Activated CD8-positive, alpha-beta memory T cell treated with anti-CD3 and anti-CD28 coated beads for 4 hours (primary cell): ENCODE data around the gene SORCS2.

Experiments
- DNase-seq, 2 donors: peaks; one replicate each; pipeline ENCODE4 v3.0.0-alpha.2; 2020; ENCODE audit warnings: low read depth in 2 of 2

The SORCS2 gene

DNA sequence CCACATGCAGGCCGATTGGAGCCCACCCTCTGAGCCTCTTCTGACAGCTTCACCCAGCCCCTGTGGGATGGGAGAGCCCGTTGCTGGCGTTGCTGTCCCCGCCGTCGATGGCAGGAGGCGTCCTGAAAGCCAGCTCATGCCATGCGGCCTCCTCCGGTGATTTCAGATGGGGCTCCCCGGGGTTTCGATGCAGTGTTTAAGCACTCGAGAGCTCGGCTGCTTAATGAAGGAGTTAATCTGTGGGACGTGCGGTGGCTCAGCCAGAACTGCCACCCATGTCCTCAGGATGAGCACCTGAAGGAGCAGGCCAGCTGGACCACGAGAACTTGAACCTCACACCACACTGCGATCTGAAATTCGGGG is 95.6 kb downstream of the SORCS2 start:
- DNase-seq: no peak

DNA sequence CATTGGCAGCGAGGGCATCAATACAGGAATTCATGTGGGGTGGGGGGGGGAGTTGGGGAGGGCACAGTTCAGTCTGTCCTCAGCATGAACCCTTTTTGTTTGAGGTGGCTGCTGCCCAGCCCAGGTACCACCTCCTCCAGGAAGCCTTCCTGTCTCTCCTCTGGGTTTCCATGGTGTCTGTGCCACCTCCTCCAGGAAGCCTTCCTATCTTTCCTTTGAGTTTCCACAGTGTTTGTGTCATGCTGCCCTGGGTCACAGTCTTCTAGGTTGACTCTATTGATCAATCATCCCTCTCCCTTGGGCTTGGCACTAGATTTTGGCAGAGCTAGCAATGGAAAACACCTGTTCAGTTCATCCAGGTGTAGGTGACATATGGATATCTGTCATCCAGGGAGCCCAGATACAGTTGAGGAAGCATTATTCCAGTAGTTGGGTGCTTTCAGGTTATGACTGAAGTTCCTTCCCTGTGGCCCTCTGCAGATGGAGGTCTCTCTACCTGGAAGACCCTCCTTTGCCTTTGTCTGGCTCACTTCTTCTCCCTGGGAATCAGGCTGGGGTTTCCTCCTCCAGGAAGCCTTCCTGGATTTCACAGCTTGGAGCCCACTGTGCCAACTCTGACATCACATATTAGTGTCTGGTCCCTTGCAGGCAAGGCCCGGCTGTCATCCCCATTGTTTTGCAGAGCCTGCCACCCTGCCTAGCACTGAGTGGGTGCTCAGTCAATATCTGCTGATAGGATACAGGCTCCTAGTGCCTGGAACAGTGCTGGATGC is 96.6 kb downstream of the SORCS2 start:
- no peak for DNase-seq

- no peak for DNase-seq
Observed at GRCh38 chr4:7289589-7289988, 97.3 kb downstream of the SORCS2 start.

DNA sequence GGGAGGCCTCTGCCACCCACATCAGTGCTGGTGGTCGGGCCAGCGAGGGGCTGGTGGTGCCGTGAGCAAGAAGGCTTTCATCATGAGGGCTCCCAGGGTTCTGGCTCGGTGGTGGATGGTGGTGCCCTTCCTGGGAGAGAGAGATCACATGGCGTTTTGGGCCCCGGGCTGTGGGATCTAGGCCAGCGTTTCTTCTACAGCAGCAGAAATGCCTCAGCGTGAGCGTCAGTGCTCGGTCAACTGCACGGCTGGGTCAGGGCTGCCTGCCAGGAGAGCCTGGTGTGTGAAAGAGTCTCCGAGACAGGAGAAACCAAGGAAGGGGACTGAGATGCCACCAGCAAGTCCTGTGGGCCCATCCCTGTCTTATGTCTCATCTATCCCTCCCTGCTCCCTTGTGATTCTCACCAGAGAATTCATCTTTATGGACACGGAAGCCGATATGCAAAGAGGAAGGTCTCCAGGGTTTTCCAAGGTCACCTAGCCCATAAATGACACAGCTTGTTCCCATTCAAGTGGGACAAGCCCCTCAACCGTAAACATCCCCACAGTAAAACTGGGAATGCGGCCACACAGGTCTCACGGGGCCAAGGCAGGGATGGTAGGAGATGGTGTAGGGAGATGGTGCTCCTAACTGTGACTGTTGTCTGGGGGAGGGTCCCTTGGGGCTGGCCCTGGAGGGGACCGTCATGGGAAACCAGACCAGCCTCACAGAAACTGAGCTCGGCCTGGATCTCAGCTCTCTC is 99.2 kb downstream of the SORCS2 start:
- no peak for DNase-seq

DNA sequence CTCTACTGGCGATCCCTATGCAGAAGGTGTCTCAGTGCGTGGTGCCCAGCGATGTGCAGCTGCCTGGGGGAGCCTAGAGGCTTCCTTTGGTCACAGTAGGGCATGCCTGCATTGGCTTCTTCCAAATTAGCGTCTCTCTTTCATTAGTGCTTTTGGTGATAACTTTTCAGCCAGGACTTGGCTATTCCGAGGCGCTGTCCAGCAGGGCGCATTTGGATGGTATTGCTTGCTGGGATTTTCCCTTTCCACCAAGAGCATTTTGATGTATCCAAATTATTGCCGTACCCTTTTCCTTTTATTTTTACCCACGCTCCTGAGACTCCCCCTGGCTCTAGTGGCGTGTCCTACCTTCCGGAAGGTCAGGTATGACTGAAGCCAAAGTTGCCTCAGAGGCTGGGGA is 101.4 kb downstream of the SORCS2 start:
- no peak for DNase-seq

DNA sequence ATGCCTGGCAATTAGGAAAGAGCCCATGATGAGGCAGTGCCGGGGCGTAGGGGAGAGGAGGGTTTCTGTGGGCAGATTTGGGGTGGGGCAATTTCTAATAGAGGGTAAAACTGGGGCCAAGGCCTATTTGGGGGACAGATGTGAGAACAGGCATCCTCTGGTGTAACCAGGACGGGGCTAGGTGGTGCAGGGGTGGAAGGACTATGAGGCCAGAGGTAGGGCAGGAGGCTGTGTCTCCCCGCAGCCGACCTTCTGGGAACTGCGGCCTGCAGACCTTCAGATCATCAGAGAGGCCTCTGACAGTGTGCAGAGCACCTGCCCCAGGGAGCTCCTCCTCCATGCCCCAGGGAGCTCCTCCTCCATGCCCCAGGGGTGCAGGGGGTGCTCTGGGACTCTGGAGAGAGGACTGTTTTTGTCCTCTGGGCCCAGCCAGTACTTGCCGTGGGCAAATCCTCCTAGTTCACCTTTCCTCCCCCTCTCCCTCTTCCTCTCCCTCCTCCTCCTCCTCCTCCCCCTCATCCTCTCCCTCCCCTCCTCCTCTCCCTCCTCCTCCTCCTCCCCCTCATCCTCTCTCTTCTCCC is 101.9 kb downstream of the SORCS2 start:
- no peak for DNase-seq

DNA sequence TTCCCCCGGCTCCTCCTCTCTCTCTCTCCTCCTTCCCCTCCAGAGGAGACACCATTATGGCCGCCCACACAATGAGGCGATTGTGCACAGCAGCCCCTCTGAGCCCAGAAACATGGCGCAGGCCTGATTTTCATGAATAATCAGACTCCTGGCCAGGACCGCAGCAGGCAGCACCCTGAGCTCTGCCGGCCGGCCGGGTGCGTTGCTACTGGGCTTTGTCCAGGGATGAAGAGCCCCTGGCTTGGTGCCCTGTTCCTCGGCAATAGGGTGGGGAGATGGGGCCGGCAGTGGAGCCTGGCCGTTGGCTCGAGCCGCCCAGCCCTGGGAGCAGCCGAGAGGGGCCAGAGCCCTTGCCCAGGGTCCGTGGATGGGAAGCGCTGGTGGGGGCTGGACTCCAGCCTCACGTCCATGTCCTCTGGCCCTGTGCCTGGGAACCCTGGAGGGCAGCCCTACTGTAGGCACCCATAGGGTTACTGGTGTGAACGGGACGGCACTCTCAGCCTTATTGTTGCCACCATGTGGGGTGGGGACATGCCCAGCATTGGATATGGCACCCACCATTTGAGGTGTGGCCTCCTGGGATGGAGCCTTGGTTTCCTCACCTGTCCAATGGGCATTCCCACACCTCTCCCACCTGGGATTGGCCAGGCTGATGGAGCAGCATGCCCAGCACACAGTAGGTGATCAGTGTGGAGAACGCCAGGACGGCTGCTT is 103.0 kb downstream of the SORCS2 start:
- DNase-seq: no peak

DNA sequence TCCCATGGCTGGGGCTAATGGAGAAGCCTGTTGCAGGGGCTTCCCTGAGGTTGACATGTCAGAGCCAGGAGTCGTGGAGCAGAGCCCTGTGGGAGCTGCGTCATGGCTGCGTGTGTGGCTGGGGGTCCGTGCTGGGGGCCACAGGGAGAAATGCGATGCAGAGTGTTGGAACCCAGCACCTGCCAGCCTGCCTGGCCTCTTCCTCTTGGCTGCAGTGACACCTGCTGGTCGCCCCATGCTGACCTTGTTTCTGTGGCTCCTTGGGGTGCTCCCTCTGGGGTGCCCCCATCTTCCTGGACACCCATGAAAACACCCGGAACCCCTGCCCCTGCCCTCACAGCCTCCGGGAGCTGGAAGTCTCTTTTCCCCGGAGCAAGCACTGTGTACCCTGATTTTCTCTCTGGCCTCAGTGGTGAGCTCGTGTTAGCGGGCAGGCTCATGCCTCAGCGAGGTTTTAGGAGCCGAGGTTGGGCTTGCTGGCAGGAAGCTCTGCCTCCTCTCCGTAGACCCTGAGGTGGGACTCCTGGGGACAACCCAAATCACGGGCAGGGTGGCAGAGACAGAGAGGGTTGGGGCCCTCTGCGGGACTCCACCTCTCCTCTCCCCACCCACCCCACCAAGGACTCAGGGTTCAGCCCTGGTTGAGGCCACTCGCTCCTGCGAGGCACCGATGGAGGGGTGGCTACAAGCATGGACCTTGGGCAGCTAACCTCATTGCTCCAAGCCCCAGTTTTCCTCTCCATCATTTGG is 103.7 kb downstream of the SORCS2 start:
- DNase-seq: no peak

- no peak for DNase-seq
Observed at GRCh38 chr4:7296661-7297335, 104.5 kb downstream of the SORCS2 start.

DNA sequence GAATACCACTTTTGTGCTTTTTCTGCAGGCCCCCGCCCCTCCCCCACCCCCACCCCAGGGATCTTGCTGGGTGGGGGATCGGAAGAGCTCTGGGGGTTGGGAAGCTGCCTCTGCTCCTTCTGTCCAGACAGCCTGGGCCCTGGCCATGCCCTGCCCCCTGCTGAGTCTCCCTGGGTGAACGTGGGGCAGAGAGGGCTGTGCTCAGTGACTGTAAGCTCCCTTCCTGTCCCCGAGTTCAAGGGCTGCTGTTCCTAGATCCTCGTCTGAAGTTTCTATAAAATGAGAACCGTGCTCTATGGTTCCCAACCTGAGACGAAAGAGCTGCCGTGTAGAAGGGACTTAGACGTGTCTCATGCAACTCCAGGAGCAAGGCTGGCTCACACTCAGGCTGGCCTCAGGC is 105.0 kb downstream of the SORCS2 start:
- no peak for DNase-seq

DNA sequence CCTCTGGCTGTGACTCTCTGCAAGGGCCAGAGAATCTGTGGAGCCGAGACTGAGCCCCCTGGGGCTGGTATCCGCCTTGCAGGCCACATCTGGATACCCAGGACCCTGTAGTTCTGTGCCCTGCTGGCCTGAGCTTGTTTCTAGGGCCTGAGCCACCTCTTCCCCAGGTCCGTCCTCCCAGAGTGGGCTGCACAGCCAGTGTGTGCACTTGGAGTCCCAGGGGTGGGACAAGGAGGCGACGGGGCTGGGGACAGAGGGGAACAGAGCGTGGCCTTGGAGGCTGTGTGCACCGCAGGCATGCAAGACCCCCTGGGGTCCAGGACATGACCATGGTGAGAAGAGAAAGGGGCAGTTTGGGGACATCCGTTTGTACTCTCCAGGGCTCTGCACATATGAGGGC is 105.5 kb downstream of the SORCS2 start:
- DNase-seq: no peak

GRCh38 chr4:7298619-7299009 is 106.3 kb downstream of the SORCS2 start:
- DNase-seq: no peak

DNA sequence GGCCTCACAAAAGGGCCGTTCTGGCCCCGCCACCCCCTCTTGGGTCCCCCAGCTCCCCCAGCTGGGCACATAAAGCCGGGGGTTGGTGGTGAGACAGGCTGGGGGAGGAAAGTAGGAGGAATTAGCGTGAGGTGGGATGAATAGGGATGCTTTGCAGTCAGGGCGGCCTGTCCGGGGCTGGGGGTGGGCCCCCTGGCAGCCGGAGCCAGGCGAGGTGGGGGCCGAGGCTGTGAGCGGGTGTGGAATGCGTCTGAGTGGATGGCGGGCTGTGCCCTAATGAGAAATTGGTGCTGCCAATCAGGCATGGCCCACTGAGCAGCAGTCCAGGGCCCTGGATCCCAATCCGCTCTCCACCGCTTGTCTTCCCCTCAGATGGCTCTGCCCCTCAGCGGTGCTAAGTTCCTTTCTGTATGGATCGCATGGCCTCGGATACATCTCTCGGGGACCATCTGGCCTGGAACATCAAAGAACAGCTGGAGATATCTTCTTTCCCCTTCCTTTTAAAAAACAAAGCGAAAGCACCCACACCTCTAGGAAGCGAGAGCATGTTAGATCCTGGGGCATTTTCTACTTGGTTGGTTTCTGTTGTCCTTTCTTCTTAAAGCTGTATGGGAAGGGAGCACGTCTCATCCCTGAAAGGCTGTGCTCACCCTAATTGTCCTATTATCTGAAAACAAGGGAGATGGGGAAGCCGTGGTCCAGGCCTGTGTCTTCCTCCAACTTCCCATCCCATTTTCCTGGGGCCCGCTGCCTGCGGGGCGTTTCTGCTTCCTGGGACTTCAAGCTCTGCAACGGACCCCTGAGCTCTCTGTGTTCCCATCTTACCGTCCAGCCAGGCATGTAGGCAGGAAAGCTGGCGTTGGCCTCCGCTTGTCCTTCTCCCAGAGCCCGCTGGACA is 106.9 kb downstream of the SORCS2 start:
- DNase-seq: no peak

DNA sequence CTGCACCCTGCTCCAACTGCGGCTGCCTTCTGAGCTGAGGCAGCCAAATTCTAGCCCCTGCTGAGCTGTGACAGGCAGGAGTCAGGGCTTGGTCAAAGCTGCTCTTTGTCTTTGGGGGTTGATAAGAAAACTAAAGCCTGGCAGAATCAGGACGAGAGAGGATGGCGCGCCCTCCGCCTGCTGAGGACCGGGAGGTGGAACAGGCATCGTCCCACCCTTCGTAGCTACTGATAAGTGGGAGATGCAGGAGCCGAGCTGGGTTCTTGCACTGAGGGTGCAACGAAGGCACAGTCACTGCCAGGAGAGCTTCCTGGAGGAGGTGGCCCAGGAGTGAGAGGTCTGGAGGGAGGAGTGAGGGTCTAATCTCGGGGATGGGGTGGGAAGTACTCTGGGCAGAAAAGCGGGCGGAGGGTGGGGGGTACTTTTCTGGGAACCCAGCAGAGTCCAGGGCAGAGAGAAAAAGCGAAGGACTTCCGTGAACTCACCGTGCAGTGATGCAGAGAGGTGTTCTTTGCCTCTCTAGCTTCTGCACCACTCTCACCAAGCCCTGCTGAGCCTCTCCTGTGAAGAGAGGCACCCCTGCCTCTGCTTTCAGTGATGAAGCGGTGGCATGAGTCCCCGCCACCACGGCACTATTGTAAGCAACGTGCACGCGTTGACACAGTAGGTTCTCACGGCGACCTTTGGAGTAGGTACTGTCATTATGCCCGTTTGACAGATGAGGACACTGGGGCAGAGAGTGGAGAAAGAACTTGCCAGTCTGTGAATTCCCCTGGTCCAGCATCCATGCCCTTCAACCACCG is 107.8 kb downstream of the SORCS2 start:
- no peak for DNase-seq

GRCh38 chr4:7300711-7301095 is 108.4 kb downstream of the SORCS2 start:
- DNase-seq: no peak

- DNase-seq: no peak
Observed at GRCh38 chr4:7301126-7301785, 108.9 kb downstream of the SORCS2 start.

GRCh38 chr4:7301846-7302630 is 109.7 kb downstream of the SORCS2 start:
- no peak for DNase-seq
